Measurements from ENCODE around the gene MACO1.

Gene MACO1

GRCh38 chr1:25501235-25502058 is 70.8 kb downstream of the MACO1 start:
- TF ChIP-seq REST (IDR thresholded peaks at IDR 0.05; ENCODE audit: insufficient read depth in 1 of 2, low read depth in 2 of 2, low read length in 2 of 2) (no peak), SIN3A (IDR thresholded peaks at IDR 0.05; ENCODE audit: borderline replicate concordance, insufficient read depth, low read length) (no peak), FOXP2 (optimal IDR thresholded peaks at IDR 0.05; ENCODE audit: borderline replicate concordance, extremely low read depth, extremely low read length, insufficient read depth) (no peak), TAF1 (IDR thresholded peaks at IDR 0.05; ENCODE audit: borderline replicate concordance, insufficient read depth, low read length) (no peak), POLR2AphosphoS5 (IDR thresholded peaks at IDR 0.05; ENCODE audit: low read depth, low read length) (no peak)

DNA sequence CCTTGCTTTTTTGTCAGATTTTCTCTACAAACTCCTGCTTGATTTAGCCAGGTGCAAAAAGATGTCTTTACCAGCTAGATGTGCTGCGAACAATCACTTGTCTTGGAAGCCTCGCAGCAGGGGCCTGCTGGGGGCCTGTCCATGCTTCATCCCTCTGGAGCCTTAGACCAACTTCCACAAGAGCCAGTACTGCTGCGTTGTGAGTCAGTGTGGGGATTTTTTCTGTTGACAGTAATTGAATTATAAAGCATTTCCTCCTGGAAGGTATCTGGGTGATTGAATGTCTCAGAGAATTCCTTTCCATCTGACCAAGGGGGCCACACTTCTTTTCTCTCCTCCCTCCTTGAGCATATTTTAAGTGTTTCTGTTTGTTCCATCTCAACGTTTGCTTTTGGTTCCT is 72.3 kb downstream of the MACO1 start:
- no peak for TF ChIP-seq REST (IDR thresholded peaks at IDR 0.05; ENCODE audit: insufficient read depth in 1 of 2, low read depth in 2 of 2, low read length in 2 of 2)
- no peak for TF ChIP-seq TAF1 (IDR thresholded peaks at IDR 0.05; ENCODE audit: borderline replicate concordance, insufficient read depth, low read length)
- no peak for TF ChIP-seq FOXP2 (optimal IDR thresholded peaks at IDR 0.05; ENCODE audit: borderline replicate concordance, extremely low read depth, extremely low read length, insufficient read depth)
- no peak for TF ChIP-seq POLR2AphosphoS5 (IDR thresholded peaks at IDR 0.05; ENCODE audit: low read depth, low read length)
- TF ChIP-seq SIN3A (IDR thresholded peaks at IDR 0.05; ENCODE audit: borderline replicate concordance, insufficient read depth, low read length) = no peak

GRCh38 chr1:25503551-25504426 is 73.1 kb downstream of the MACO1 start:
- TF ChIP-seq POLR2AphosphoS5 (IDR thresholded peaks at IDR 0.05; ENCODE audit: low read depth, low read length) (no peak), FOXP2 (optimal IDR thresholded peaks at IDR 0.05; ENCODE audit: borderline replicate concordance, extremely low read depth, extremely low read length, insufficient read depth) (no peak), TAF1 (IDR thresholded peaks at IDR 0.05; ENCODE audit: borderline replicate concordance, insufficient read depth, low read length) (no peak), SIN3A (IDR thresholded peaks at IDR 0.05; ENCODE audit: borderline replicate concordance, insufficient read depth, low read length) (no peak), REST (IDR thresholded peaks at IDR 0.05; ENCODE audit: insufficient read depth in 1 of 2, low read depth in 2 of 2, low read length in 2 of 2) (no peak)

GRCh38 chr1:25504706-25505595 is 74.3 kb downstream of the MACO1 start:
- TF ChIP-seq SIN3A (IDR thresholded peaks at IDR 0.05; ENCODE audit: borderline replicate concordance, insufficient read depth, low read length) = no peak
- TF ChIP-seq FOXP2 (optimal IDR thresholded peaks at IDR 0.05; ENCODE audit: borderline replicate concordance, extremely low read depth, extremely low read length, insufficient read depth) = no peak
- TF ChIP-seq POLR2AphosphoS5 (IDR thresholded peaks at IDR 0.05; ENCODE audit: low read depth, low read length) = no peak
- no peak for TF ChIP-seq REST (IDR thresholded peaks at IDR 0.05; ENCODE audit: insufficient read depth in 1 of 2, low read depth in 2 of 2, low read length in 2 of 2)
- no peak for TF ChIP-seq TAF1 (IDR thresholded peaks at IDR 0.05; ENCODE audit: borderline replicate concordance, insufficient read depth, low read length)

Data from PFSK-1 (cell line).